Measurements from ENCODE around the gene ECI1.

Gene ECI1

DNA sequence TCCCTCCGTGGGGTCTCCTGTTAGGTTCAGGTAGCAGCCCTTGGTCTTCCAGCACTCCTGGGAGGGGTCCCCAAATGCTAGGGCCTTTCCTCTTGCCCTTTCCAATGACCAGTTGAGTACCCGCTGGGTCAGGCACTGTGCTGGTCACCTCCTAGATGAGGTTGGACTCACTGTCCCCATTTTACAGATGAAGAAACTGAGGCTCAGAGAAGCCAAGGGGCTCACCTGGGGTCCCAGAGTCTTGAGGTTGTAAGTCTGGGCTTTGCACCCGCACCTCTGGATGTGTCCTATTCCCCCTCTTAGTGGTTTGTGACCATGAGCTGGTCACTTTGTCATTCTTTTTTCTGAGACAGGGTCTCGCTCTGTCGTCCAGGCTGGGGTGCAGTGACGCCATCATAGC is 53.6 kb downstream of the ECI1 start:
- no peaks in the 10 kb centered on the region for H3K79me1 ChIP-seq (ENCODE audit: low read depth, low read length)
- H4K91ac ChIP-seq (ENCODE audit: low read depth, low read length, poor library complexity) = no peak overlapping the region
- peak overlapping the region; percentile 99 for H2AK5ac ChIP-seq (ENCODE audit: low read depth, low read length)
- peaks cover 0 to 6% of the 10 kb centered on the region in 2 donors for H3K9me3 ChIP-seq (replicated peaks in 1 of 2; ENCODE audit: control insufficient read depth in 2 of 2, insufficient read depth in 1 of 2, low read depth in 1 of 2, low read length in 2 of 2)
- H3K14ac ChIP-seq (ENCODE audit: low read length) = no peak overlapping the region
- peak overlapping the region; percentile 88 for H2BK15ac ChIP-seq (ENCODE audit: low read length)
- no peaks in the 10 kb centered on the region for H3K36me3 ChIP-seq (replicated peaks in 1 of 2; ENCODE audit: control insufficient read depth in 2 of 2, insufficient read depth in 2 of 2, low read length in 2 of 2)
- H3K4me1 ChIP-seq (ENCODE audit: control insufficient read depth in 2 of 2, insufficient read depth in 1 of 2, low read depth in 1 of 2, low read length in 2 of 2) = peaks cover 10 to 23% of the 10 kb centered on the region in 2 donors
- no CpG with 5 or more reads among the region's 6 CpGs for WGBS, 2 donors (ENCODE audit: extremely low coverage in 2 of 2, insufficient read length in 2 of 2, insufficient replicate concordance in 1 of 2)
- peak overlapping the region; percentile 27 for H2BK5ac ChIP-seq (ENCODE audit: low read length)
- peak overlapping the region; percentile 74 for H2BK120ac ChIP-seq (ENCODE audit: low read depth, low read length)
- no peak overlapping the region for H3K27ac ChIP-seq (replicated peaks; ENCODE audit: low read length)
- no peak for DNase-seq (ENCODE audit: low spot score)
- H3K27me3 ChIP-seq (ENCODE audit: control insufficient read depth in 3 of 3, insufficient read depth in 3 of 3, low read depth in 1 of 3, low read length in 3 of 3) = peaks cover 2 to 30% (median 23%) of the 10 kb centered on the region in 3 experiments
- H3K9ac ChIP-seq (ENCODE audit: low read depth, low read length, poor library complexity) = no peak overlapping the region
- no peak overlapping the region for H3K4me2 ChIP-seq (ENCODE audit: insufficient read depth, low read length, poor library complexity, severe bottlenecking)
- peak overlapping the region; percentile 57 for H3K23ac ChIP-seq (ENCODE audit: low read depth, low read length, poor library complexity)
- no peak overlapping the region for H2AFZ ChIP-seq (ENCODE audit: low read length)
- no peak overlapping the region for H4K8ac ChIP-seq (ENCODE audit: low read depth, low read length)
- no peak overlapping the region for H2BK12ac ChIP-seq (ENCODE audit: low read length)
- H3K18ac ChIP-seq (ENCODE audit: low read length) = peak overlapping the region; percentile 91
- H3K4ac ChIP-seq (ENCODE audit: low read length) = no peak overlapping the region
- H3K4me3 ChIP-seq (ENCODE audit: low read length in 2 of 2) = no peak overlapping the region

DNA sequence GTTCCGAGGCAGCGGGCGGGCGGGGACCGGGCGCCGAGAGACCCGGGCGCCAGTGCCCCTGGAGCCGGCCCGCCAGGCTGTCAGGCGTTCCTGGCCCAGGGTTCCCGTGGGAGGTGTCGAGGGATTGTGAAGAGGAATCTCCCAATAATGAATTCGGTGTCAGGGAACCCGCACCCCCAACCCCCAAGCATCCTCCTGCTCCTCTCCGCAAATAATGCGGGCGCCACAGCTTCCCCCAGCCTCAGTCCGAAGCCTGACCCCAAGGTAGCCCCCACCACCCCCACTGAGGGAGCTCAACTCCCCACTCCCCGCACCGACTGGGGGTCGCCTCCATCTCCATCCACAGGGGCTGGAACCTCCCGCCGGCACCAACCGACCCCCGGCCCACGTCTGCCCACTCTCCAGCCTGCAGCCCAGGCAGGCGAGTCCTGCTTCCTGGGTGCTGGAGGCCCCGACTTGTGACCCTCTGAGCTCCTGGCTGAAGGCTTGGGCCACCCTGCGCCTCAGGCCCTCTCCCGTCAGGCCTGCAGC is 54.3 kb downstream of the ECI1 start:
- Histone ChIP-seq H3K23ac (ENCODE audit: low read depth, low read length, poor library complexity) (no peak overlapping the region), H3K27ac (replicated peaks; ENCODE audit: low read length) (no peak overlapping the region), H2AK5ac (ENCODE audit: low read depth, low read length) (peak overlapping the region; percentile 99), H2BK5ac (ENCODE audit: low read length) (peak overlapping the region; percentile 27), H2BK15ac (ENCODE audit: low read length) (peak overlapping the region; percentile 88), H4K91ac (ENCODE audit: low read depth, low read length, poor library complexity) (no peak overlapping the region), H3K27me3 (ENCODE audit: control insufficient read depth in 3 of 3, insufficient read depth in 3 of 3, low read depth in 1 of 3, low read length in 3 of 3) (peaks cover 2 to 30% (median 23%) of the 10 kb centered on the region in 3 experiments), H3K36me3 (replicated peaks in 1 of 2; ENCODE audit: control insufficient read depth in 2 of 2, insufficient read depth in 2 of 2, low read length in 2 of 2) (no peaks in the 10 kb centered on the region), H3K18ac (ENCODE audit: low read length) (peak overlapping the region; percentile 91), H2BK12ac (ENCODE audit: low read length) (no peak overlapping the region), H2AFZ (ENCODE audit: low read length) (peak overlapping the region; percentile 91), H3K4me2 (ENCODE audit: insufficient read depth, low read length, poor library complexity, severe bottlenecking) (peak overlapping the region; percentile 73), H3K4me3 (ENCODE audit: low read length in 2 of 2) (peak overlapping the region; percentile 38 to 75), H3K9me3 (replicated peaks in 1 of 2; ENCODE audit: control insufficient read depth in 2 of 2, insufficient read depth in 1 of 2, low read depth in 1 of 2, low read length in 2 of 2) (peaks cover 0 to 6% of the 10 kb centered on the region in 2 donors), H3K4ac (ENCODE audit: low read length) (no peak overlapping the region), H3K14ac (ENCODE audit: low read length) (no peak overlapping the region), H4K8ac (ENCODE audit: low read depth, low read length) (no peak overlapping the region), H2BK120ac (ENCODE audit: low read depth, low read length) (peak overlapping the region; percentile 74), H3K79me1 (ENCODE audit: low read depth, low read length) (no peaks in the 10 kb centered on the region), H3K4me1 (ENCODE audit: control insufficient read depth in 2 of 2, insufficient read depth in 1 of 2, low read depth in 1 of 2, low read length in 2 of 2) (peaks cover 10 to 23% of the 10 kb centered on the region in 2 donors), H3K9ac (ENCODE audit: low read depth, low read length, poor library complexity) (no peak overlapping the region)
- no CpG with 5 or more reads among the region's 32 CpGs for WGBS, 2 donors (ENCODE audit: extremely low coverage in 2 of 2, insufficient read length in 2 of 2, insufficient replicate concordance in 1 of 2)
- no peak for DNase-seq (ENCODE audit: low spot score)

GRCh38 chr16:2196162-2196980 is 55.0 kb downstream of the ECI1 start, which contains the start of gene CASKIN1:
Gene CASKIN1 (minus strand): TSS chr16:2196605. CDS start chr16:2196432, 173 bp downstream.
- H3K23ac ChIP-seq (ENCODE audit: low read depth, low read length, poor library complexity) = peak within 1 kb of the TSS; percentile 87
- peaks cover 2 to 30% (median 23%) of the 10 kb centered on the region in 3 experiments for H3K27me3 ChIP-seq (ENCODE audit: control insufficient read depth in 3 of 3, insufficient read depth in 3 of 3, low read depth in 1 of 3, low read length in 3 of 3)
- H3K9me3 ChIP-seq (replicated peaks in 1 of 2; ENCODE audit: control insufficient read depth in 2 of 2, insufficient read depth in 1 of 2, low read depth in 1 of 2, low read length in 2 of 2) = peaks cover 0 to 6% of the 10 kb centered on the region in 2 donors
- peak within 1 kb of the TSS; percentile 37 for H3K4ac ChIP-seq (ENCODE audit: low read length)
- no peak within 1 kb of the TSS for H4K91ac ChIP-seq (ENCODE audit: low read depth, low read length, poor library complexity)
- no peak within 1 kb of the TSS for H4K8ac ChIP-seq (ENCODE audit: low read depth, low read length)
- peak within 1 kb of the TSS; percentile 80 for H2BK5ac ChIP-seq (ENCODE audit: low read length)
- H3K4me3 ChIP-seq (ENCODE audit: low read length in 2 of 2) = peak within 1 kb of the TSS; percentile 58 to 93
- H3K4me1 ChIP-seq (ENCODE audit: control insufficient read depth in 2 of 2, insufficient read depth in 1 of 2, low read depth in 1 of 2, low read length in 2 of 2) = peaks cover 10 to 23% of the 10 kb centered on the region in 2 donors
- H3K27ac ChIP-seq (replicated peaks; ENCODE audit: low read length) = no peak within 1 kb of the TSS
- H3K9ac ChIP-seq (ENCODE audit: low read depth, low read length, poor library complexity) = peak within 1 kb of the TSS; percentile 84
- no peaks in the 10 kb centered on the region for H3K36me3 ChIP-seq (replicated peaks in 1 of 2; ENCODE audit: control insufficient read depth in 2 of 2, insufficient read depth in 2 of 2, low read length in 2 of 2)
- H3K14ac ChIP-seq (ENCODE audit: low read length) = peak within 1 kb of the TSS; percentile 38
- peak within 1 kb of the TSS; percentile 91 for H3K18ac ChIP-seq (ENCODE audit: low read length)
- peak within 1 kb of the TSS; percentile 74 for H2BK120ac ChIP-seq (ENCODE audit: low read depth, low read length)
- H2BK12ac ChIP-seq (ENCODE audit: low read length) = peak within 1 kb of the TSS; percentile 86
- no CpG with 5 or more reads among the region's 129 CpGs for WGBS, 2 donors (ENCODE audit: extremely low coverage in 2 of 2, insufficient read length in 2 of 2, insufficient replicate concordance in 1 of 2)
- no peaks in the 10 kb centered on the region for H3K79me1 ChIP-seq (ENCODE audit: low read depth, low read length)
- DNase-seq (ENCODE audit: low spot score) = peak; percentile 56
- H3K4me2 ChIP-seq (ENCODE audit: insufficient read depth, low read length, poor library complexity, severe bottlenecking) = peak within 1 kb of the TSS; percentile 88
- peak within 1 kb of the TSS; percentile 88 for H2BK15ac ChIP-seq (ENCODE audit: low read length)
- H2AK5ac ChIP-seq (ENCODE audit: low read depth, low read length) = peak within 1 kb of the TSS; percentile 99
- H2AFZ ChIP-seq (ENCODE audit: low read length) = peak within 1 kb of the TSS; percentile 91

Measured in neuronal stem cell (in vitro differentiated cells).